Motor neuron (in vitro differentiated cells): ENCODE data around the gene TMEM95. TPM values are rescaled to one million over a fixed set of nuclear protein-coding genes. Genes with fewer than 3 reads are reported as not detected.
"Not testable (repeated sequence)": the region's sequence is repeated elsewhere in the genome, so short reads cannot be mapped to it uniquely, and the experiment has no call there.

Source experiments
- ATAC-seq, 8 experiments: fragments of 200-7000 bp; cut with Tn5 transposase; replicated peaks in 6 of 8; 2 replicates each; pipeline ENCODE4 v1.8.0; 2021; ENCODE audit warnings: mild to moderate bottlenecking in 8 of 8, moderate library complexity in 8 of 8
- H3K27ac ChIP-seq, 2 donors: fragments of 250-450 bp; sonication (Bioruptor Pico); 2 replicates each; pipeline ENCODE4 v1.9.0; 2021; ENCODE audit warnings: antibody characterized with exemption in 2 of 2, mild to moderate bottlenecking in 2 of 2, moderate library complexity in 1 of 2
- H3K4me1 ChIP-seq, 2 donors: fragments of 250-450 bp; sonication (Bioruptor Pico); replicated peaks in 1 of 2; 2 replicates each; pipeline ENCODE4 v1.6.1; 2021; ENCODE audit warnings: antibody characterized with exemption in 2 of 2, mild to moderate bottlenecking in 2 of 2, moderate library complexity in 1 of 2
- H3K4me3 ChIP-seq, 5 donors: fragments of 250-450 bp; sonication (Bioruptor Pico); 2 replicates each; pipeline ENCODE4 v1.9.0; 2021; ENCODE audit warnings: antibody characterized with exemption in 5 of 5, mild to moderate bottlenecking in 5 of 5, moderate library complexity in 4 of 5
- WGBS, 10 experiments: fragments of 450-650 bp; shearing (Covaris generic); methylation state at CpG; one replicate each; pipeline ENCODE4 v1.0.0; 2022; 5-methylcytosine and 5-hydroxymethylcytosine counted together
- in situ Hi-C, 9 experiments: fragments of 400-800 bp; cut with MboI; loops; one replicate each; pipeline ENCODE4 v1.15.0; 2021; ENCODE audit warnings: low sequenced_read_pairs in 9 of 9, low pct_unique_long_range_greater_than_20kb in 2 of 9; ENCODE audit not compliant: unreplicated experiment in 9 of 9
- total RNA-seq, 8 experiments: library from RNA; unstranded; fragments of 300-600 nt; gene quantifications; 2 replicates each; pipeline versions ENCODE4 v1.2.3 to v1.2.4, GENCODE V29; 2022

The TMEM95 gene
- total RNA-seq, 8 experiments from 2014 or later, result 0.11 to 0.57 (median 0.32) TPM; not detected in 2

- no peak overlapping the region for H3K27ac ChIP-seq
- no peak overlapping the region for H3K4me3 ChIP-seq
- in situ Hi-C loops, result no loop called here
- 13 to 26% methylated on average over 3 to 6 of the region's 12 CpGs; no CpG with 5 or more reads in 8 of the 10 experiments for WGBS, 10 experiments
- peak in 5 of 8 experiments; percentile 2 to 46 (median 6) for ATAC-seq
- H3K4me1 ChIP-seq, result peaks cover 25 to 40% of the 10 kb centered on the region in 2 donors
Measured at GRCh38 chr17:7356072-7356549, 1.2 kb downstream of the TMEM95 start.

- Histone ChIP-seq H3K4me3 (no peak overlapping the region), H3K27ac (no peak overlapping the region), H3K4me1 (peaks cover 25 to 40% of the 10 kb centered on the region in 2 donors)
- ATAC-seq, result no peak
- WGBS, 10 experiments, result 40 to 91% (median 83%) methylated on average over 1 to 5 of the region's 8 CpGs; no CpG with 5 or more reads in 7 of the 10 experiments
- in situ Hi-C loops, result no loop called here
Measured at GRCh38 chr17:7356756-7357155, 1.8 kb downstream of the TMEM95 start.

- no peak for ATAC-seq
- in situ Hi-C loops, result no loop called here
Measured at GRCh38 chr17:7357381-7357780, 2.4 kb downstream of the TMEM95 start.

GRCh38 chr17:7361906-7362305, 7.0 kb downstream of the TMEM95 start:
- in situ Hi-C loops, result no loop called here
- Histone ChIP-seq H3K4me1 (no peaks in the 10 kb centered on the region), H3K4me3 (no peak overlapping the region), H3K27ac (no peak overlapping the region)
- ATAC-seq, result no peak
- 18 to 65% (median 58%) methylated on average over 2 to 3 of the region's 3 CpGs; no CpG with 5 or more reads in 6 of the 10 experiments for WGBS, 10 experiments

More at GRCh38 chr17:7357381-7357780, 2.4 kb downstream of the TMEM95 start:
- Histone ChIP-seq H3K4me1 (peaks cover 25 to 40% of the 10 kb centered on the region in 2 donors), H3K4me3 (no peak overlapping the region), H3K27ac (no peak overlapping the region)
- WGBS, 10 experiments, result 8 to 100% (median 80%) methylated on average over 1 to 2 of the region's 2 CpGs; no CpG with 5 or more reads in 1 of the 10 experiments

- 11 to 100% (median 93%) methylated on average over 1 to 6 of the region's 6 CpGs; no CpG with 5 or more reads in 2 of the 10 experiments for WGBS, 10 experiments
- ATAC-seq, result peak in 2 of 8 experiments; percentile 41 to 67
- no peak overlapping the region for H3K27ac ChIP-seq
- no peak overlapping the region for H3K4me3 ChIP-seq
- in situ Hi-C loops, result no loop called here
- H3K4me1 ChIP-seq, result peaks cover 4 to 5% of the 10 kb centered on the region in 2 donors
Measured at GRCh38 chr17:7363311-7363710, 8.4 kb downstream of the TMEM95 start.

GRCh38 chr17:7365963-7366362, 11.0 kb downstream of the TMEM95 start:
- in situ Hi-C loops, H3K4me1 ChIP-seq, H3K4me3 ChIP-seq, ATAC-seq, H3K27ac ChIP-seq: not testable (repeated sequence)
- 60% methylated on average over 1 of the region's 7 CpGs; no CpG with 5 or more reads in 9 of the 10 experiments for WGBS, 10 experiments

GRCh38 chr17:7367083-7367482, 12.1 kb downstream of the TMEM95 start:
- no peak overlapping the region for H3K27ac ChIP-seq
- whole genome bisulfite sequencing, 10 experiments, result 67 to 100% (median 90%) methylated on average over 1 to 4 of the region's 8 CpGs; no CpG with 5 or more reads in 5 of the 10 experiments
- in situ Hi-C loops, result no loop called here
- H3K4me3 ChIP-seq, result no peak overlapping the region
- peaks cover 6 to 7% of the 10 kb centered on the region in 2 donors for H3K4me1 ChIP-seq
- no peak for ATAC-seq

GRCh38 chr17:7367918-7368598, 13.1 kb downstream of the TMEM95 start:
- peak in 5 of 8 experiments; percentile 21 to 56 (median 39) for ATAC-seq
- Histone ChIP-seq H3K27ac (no peak overlapping the region), H3K4me1 (peaks cover 6 to 7% of the 10 kb centered on the region in 2 donors), H3K4me3 (no peak overlapping the region)
- 0 to 75% (median 60%) methylated on average over 2 to 5 of the region's 13 CpGs; no CpG with 5 or more reads in 1 of the 10 experiments for WGBS, 10 experiments
- in situ Hi-C loops, result no loop called here

- H3K27ac ChIP-seq, ATAC-seq, H3K4me3 ChIP-seq, in situ Hi-C loops, H3K4me1 ChIP-seq: not testable (repeated sequence)
- 60 to 100% (median 90%) methylated on average over 1 to 2 of the region's 5 CpGs; no CpG with 5 or more reads in 7 of the 10 experiments for WGBS, 10 experiments
Measured at GRCh38 chr17:7368599-7368994, 13.6 kb downstream of the TMEM95 start.

- no peak for ATAC-seq
- Histone ChIP-seq H3K4me3 (no peak overlapping the region), H3K27ac (no peak overlapping the region), H3K4me1 (peaks cover 6 to 7% of the 10 kb centered on the region in 2 donors)
- in situ Hi-C loops, result no loop called here
- WGBS, 10 experiments, result 48 to 100% (median 80%) methylated on average over 1 to 4 of the region's 5 CpGs; no CpG with 5 or more reads in 3 of the 10 experiments
Measured at GRCh38 chr17:7369825-7370224, 14.9 kb downstream of the TMEM95 start.

- Histone ChIP-seq H3K27ac (no peak overlapping the region), H3K4me3 (no peak overlapping the region), H3K4me1 (peaks cover 6 to 7% of the 10 kb centered on the region in 2 donors)
- WGBS, 10 experiments, result 50 to 100% (median 79%) methylated on average over 1 to 4 of the region's 4 CpGs
- in situ Hi-C loops, result no loop called here
- ATAC-seq, result no peak
Measured at GRCh38 chr17:7370853-7371252, 15.9 kb downstream of the TMEM95 start.

- in situ Hi-C loops, result no loop called here
- H3K4me1 ChIP-seq, result no peaks in the 10 kb centered on the region
- no peak overlapping the region for H3K4me3 ChIP-seq
- 63 to 100% (median 85%) methylated on average over 1 to 2 of the region's 2 CpGs; no CpG with 5 or more reads in 3 of the 10 experiments for WGBS, 10 experiments
- H3K27ac ChIP-seq, result no peak overlapping the region
- no peak for ATAC-seq
Measured at GRCh38 chr17:7374353-7374752, 19.4 kb downstream of the TMEM95 start.

GRCh38 chr17:7379134-7379533, 24.2 kb downstream of the TMEM95 start:
- no peak overlapping the region for H3K4me3 ChIP-seq
- WGBS, 10 experiments, result 67 to 100% (median 88%) methylated on average over 1 to 3 of the region's 3 CpGs
- peaks cover 4 to 7% of the 10 kb centered on the region in 2 donors for H3K4me1 ChIP-seq
- H3K27ac ChIP-seq, result no peak overlapping the region
- ATAC-seq, result no peak
- in situ Hi-C loops, result no loop called here
